GM12875 (cell line): ENCODE results near the gene ANKRD31.
"Not testable (repeated sequence)": the region's sequence is repeated elsewhere in the genome, so short reads cannot be mapped to it uniquely, and the experiment has no call there.

Experiments
- H3K4me3 ChIP-seq: one replicate; pipeline ENCODE4 v1.5.1; 2011; ENCODE audit warnings: low read depth, low read length, control low read depth
- CTCF ChIP-seq: IDR thresholded peaks from 2 replicates; pipeline ENCODE4 v1.5.1; 2011; ENCODE audit warnings: low read depth, mild to moderate bottlenecking, control low read depth, inconsistent platforms, low read length, moderate library complexity, borderline replicate concordance; ENCODE audit not compliant: insufficient read depth

ANKRD31 gene

DNA sequence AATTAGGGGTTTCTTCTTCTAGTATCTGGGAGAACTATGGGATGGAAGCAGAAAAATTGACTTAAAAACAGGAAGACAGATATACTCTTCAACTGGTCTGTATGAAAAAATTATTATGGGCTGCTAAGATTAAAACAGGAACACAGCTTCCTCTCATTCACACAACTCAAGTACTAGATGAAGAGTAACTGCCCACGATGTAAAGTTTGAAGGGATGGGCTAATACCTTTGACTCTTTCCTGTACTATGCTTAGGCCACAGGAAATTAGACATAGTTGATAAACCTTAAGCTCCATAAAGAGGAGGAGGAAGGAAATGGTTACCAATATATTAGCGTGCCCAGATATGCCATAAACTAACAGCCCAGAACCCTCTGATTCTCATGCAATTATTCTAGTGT, 88.6 kb downstream of the ANKRD31 start:
- H3K4me3 ChIP-seq = no peak overlapping the region
- no peak for TF ChIP-seq CTCF

DNA sequence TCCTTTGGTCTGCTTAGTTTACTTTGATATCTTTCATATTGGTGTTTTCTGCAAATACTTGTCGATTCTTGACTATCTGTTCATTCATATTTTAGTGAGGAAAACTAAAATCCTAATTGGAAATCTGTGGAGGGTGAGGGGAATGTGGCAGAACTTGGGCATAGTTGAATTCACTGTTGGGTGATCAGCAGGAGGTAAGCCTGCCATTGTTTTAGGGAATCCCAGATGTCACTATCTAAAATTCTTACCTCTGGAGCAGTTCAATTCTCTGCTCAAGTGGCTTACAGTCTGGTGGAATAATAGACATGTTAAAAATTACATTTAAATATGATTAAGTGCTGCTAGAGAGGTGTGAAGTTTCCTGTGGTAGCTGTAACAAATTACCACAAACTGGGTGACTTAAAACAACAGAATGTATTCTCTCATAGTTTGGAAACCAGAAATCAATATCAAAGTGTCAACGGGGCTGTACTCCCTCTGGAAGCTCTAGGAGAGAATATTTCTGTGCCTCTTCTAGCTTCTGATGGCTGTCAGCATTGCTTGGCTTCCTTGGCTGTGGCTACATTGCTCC, 94.0 kb downstream of the ANKRD31 start:
- TF ChIP-seq CTCF = no peak
- H3K4me3 ChIP-seq = no peak overlapping the region

- H3K4me3 ChIP-seq = no peak overlapping the region
- TF ChIP-seq CTCF = no peak
These were observed 96.4 kb downstream of the ANKRD31 start for GRCh38 chr5:75140277-75140676.

DNA sequence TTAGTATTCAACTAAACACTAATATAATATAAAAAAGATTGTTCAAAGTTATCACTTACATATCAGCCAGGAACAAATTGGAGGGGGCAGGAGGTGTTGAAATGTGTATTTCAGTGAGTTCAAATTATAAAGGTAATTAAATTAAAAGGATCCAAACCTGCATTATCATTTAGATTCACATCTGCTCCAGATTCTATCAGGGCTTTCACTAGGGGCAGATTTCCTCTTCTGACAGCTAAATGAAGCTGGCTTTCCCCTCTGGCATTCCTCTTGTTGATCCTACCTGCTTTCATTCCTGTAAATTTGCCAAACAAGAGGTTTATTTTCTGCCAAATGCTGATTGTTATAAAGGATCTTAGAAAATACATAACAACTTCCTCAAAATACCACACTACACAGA, 98.0 kb downstream of the ANKRD31 start:
- H3K4me3 ChIP-seq = no peak overlapping the region
- no peak for TF ChIP-seq CTCF

DNA sequence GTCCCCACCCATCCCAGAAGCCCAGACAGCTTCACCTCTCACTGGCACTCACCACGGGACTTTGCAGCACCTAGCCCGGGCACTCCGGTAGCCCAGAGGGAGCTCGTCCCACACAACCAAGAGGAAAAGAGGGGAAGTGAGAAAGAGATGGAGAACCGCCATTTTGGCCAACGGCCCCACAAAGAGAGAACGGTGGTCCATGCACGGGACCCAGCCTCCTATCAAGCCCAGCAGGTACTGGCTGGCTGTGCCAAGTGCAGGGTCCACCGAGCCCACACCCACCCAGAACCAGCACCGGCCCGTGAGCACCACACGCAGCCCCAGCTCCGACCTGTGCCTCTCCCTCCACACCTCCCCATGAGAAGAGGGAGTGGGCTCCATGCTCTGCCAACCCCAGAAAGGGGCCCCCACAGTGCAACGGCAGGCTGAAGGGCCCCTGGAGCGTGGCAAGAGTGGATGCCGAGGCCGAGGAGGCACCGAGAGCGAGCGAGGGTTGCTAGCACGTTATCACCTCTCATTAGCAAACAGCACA, 105.8 kb downstream of the ANKRD31 start:
- no peak for TF ChIP-seq CTCF
- H3K4me3 ChIP-seq = no peak overlapping the region

GRCh38 chr5:75116856-75117255, 119.8 kb downstream of the ANKRD31 start:
- no peak for TF ChIP-seq CTCF
- H3K4me3 ChIP-seq = no peak overlapping the region

DNA sequence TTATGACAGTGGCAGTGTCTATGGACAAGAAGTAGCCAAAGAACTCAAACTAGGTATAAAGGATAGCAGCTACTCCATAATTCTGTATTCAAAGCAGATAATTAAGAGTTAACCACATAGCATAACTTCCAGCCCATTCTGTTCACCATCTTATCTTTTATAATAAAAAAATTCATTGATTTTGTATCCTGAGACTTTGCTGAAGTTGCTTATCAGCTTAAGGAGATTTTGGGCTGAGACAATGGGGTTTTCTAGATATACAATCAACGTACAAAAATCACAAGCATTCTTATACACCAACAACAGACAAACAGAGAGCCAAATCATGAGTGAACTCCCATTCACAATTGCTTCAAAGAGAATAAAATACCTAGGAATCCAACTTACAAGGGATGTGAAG, 122.4 kb downstream of the ANKRD31 start:
- not testable (repeated sequence) for H3K4me3 ChIP-seq
